Gastrocnemius medialis (tissue), 4 donors: ENCODE measurements around the gene MKNK2. TPM values are rescaled to one million over a fixed set of nuclear protein-coding genes. Genes with fewer than 3 reads are reported as not detected.
A peak's percentile ranks its signal among the peaks of the same experiment; 100 is the strongest.

Experiments
- ATAC-seq, 2 donors: fragments of 150-250 bp; one replicate each; pipeline ENCODE4 v1.9.1; 2016
- DNase-seq, 2 donors: peaks; one replicate each; pipeline ENCODE4 v3.0.0-alpha.2; 2019
- H3K27ac ChIP-seq, 4 donors: fragments of 200-600 bp; sonication (generic); 1 replicate in 1 of 4; 2 replicates in 3 of 4; pipeline ENCODE4 v1.5.1; 2016 to 2018; ENCODE audit warnings: mild to moderate bottlenecking in 2 of 4, moderate library complexity in 1 of 4
- H3K27me3 ChIP-seq, 3 donors: fragments of 200-600 bp; sonication (generic) in 2 of 3; 1 replicate in 1 of 3; 2 replicates in 2 of 3; pipeline versions ENCODE4 v1.5.1 to v1.6.0; 2016 to 2019; ENCODE audit warnings: mild to moderate bottlenecking in 1 of 3, moderate library complexity in 1 of 3
- H3K36me3 ChIP-seq, 2 donors: fragments of 200-600 bp; sonication (generic) in 1 of 2; one replicate each; pipeline ENCODE4 v1.5.1; 2017 to 2018
- H3K4me1 ChIP-seq, 2 donors: fragments of 200-600 bp; sonication (generic) in 1 of 2; one replicate each; pipeline ENCODE4 v1.5.1; 2016 to 2017; ENCODE audit warnings: mild to moderate bottlenecking in 2 of 2
- H3K4me3 ChIP-seq, 4 donors: fragments of 200-600 bp; sonication (generic) in 3 of 4; 1 replicate in 1 of 4; 2 replicates in 3 of 4; pipeline ENCODE4 v1.5.1; 2016 to 2019; ENCODE audit warnings: mild to moderate bottlenecking in 2 of 4
- H3K9me3 ChIP-seq, 3 donors: fragments of 200-600 bp; sonication (generic) in 2 of 3; 1 replicate in 1 of 3; 2 replicates in 2 of 3; pipeline ENCODE4 v1.5.1; 2016 to 2019
- CTCF ChIP-seq, 5 experiments: fragments of 450-650 bp in 3 of 5; fragments of 200-600 bp in 2 of 5; sonication (generic) in 2 of 5; IDR thresholded peaks in 4 of 5; conservative IDR thresholded peaks in 1 of 5; 1 replicate in 4 of 5; 2 replicates in 1 of 5; pipeline ENCODE4 v1.5.1; 2016 to 2019; ENCODE audit warnings: antibody characterized with exemption in 5 of 5, mild to moderate bottlenecking in 3 of 5, moderate library complexity in 3 of 5
- POLR2A ChIP-seq, 2 donors: fragments of 450-650 bp; IDR thresholded peaks; one replicate each; pipeline ENCODE4 v1.6.1; 2017; ENCODE audit warnings: antibody characterized with exemption in 2 of 2, mild to moderate bottlenecking in 2 of 2, moderate library complexity in 2 of 2
- in situ Hi-C, 4 donors: fragments of 200-750 bp; cut with MboI; loops; one replicate each; pipeline versions ENCODE4 v1.15.0 to v1.8.0; 2017; ENCODE audit warnings: low sequenced_read_pairs in 4 of 4
- intact Hi-C: fragments of 100-400 bp; cut with DNase I; formaldehyde crosslinking; loops from one replicate; pipeline ENCODE4 v1.15.1; 2023; ENCODE audit warnings: low total_unique reads
- total RNA-seq, 4 donors: library from RNA; depleted of rRNA; stranded (reverse); fragments of >200 nt; gene quantifications; one replicate each; pipeline versions ENCODE4 v1.1.0 to v1.2.3, GENCODE V29; 2016

Gene MKNK2
- total RNA-seq, 4 donors from 2014 or later, result 1,858 to 2,149 (median 1,965) TPM

- in situ Hi-C loops (no loop called here), intact Hi-C loops (no loop called here)
- no peak for ATAC-seq
- H3K4me3 ChIP-seq, result no peak overlapping the region
- peak overlapping the region; percentile 95 to 100 (median 96) for H3K27ac ChIP-seq
- H3K4me1 ChIP-seq, result peaks cover 40 to 58% of the 10 kb centered on the region in 2 donors
- no peaks in the 10 kb centered on the region for H3K27me3 ChIP-seq
- peak; percentile 23 to 63 for DNase-seq
- H3K9me3 ChIP-seq, result no peaks in the 10 kb centered on the region
- no peak for TF ChIP-seq CTCF (IDR thresholded peaks at IDR 0.05 in 4 of 5, conservative IDR thresholded peaks at IDR 0.05 in 1 of 5)
- peak in 1 of 2 donors; percentile 51 for TF ChIP-seq POLR2A (IDR thresholded peaks at IDR 0.05)
- H3K36me3 ChIP-seq, result no peaks in the 10 kb centered on the region
These were observed 3.7 kb upstream of the MKNK2 start for GRCh38 chr19:2054763-2055162.

- no peak for ATAC-seq
- in situ Hi-C loops, result no loop called here
- Histone ChIP-seq H3K9me3 (no peaks in the 10 kb centered on the region), H3K27ac (peak overlapping the region; percentile 95 to 100 (median 96)), H3K4me1 (peaks cover 36 to 50% of the 10 kb centered on the region in 2 donors), H3K4me3 (no peak overlapping the region), H3K27me3 (no peaks in the 10 kb centered on the region), H3K36me3 (peaks cover 0 to 8% of the 10 kb centered on the region in 2 donors)
- TF ChIP-seq POLR2A (IDR thresholded peaks at IDR 0.05) (peak in 1 of 2 donors; percentile 38), CTCF (IDR thresholded peaks at IDR 0.05 in 4 of 5, conservative IDR thresholded peaks at IDR 0.05 in 1 of 5) (no peak)
- DNase-seq, result peak; percentile 53 to 79
- intact Hi-C loops, result no loop called here
These were observed 2.8 kb upstream of the MKNK2 start for GRCh38 chr19:2053601-2054389.

- DNase-seq (peak; percentile 18 to 49), ATAC-seq (no peak)
- H3K4me1 ChIP-seq, result peaks cover 51 to 56% of the 10 kb centered on the region in 2 donors
- intact Hi-C loops (loop anchor here (1.0 to 2.0 kb wide), 2 partner anchors 7 to 13 kb away; no protein-coding TSS in a partner anchor), in situ Hi-C loops (no loop called here)
- H3K27me3 ChIP-seq, result no peaks in the 10 kb centered on the region
- H3K9me3 ChIP-seq, result no peaks in the 10 kb centered on the region
- H3K36me3 ChIP-seq, result peaks cover 0 to 8% of the 10 kb centered on the region in 2 donors
- TF ChIP-seq POLR2A (IDR thresholded peaks at IDR 0.05), result no peak
- TF ChIP-seq CTCF (IDR thresholded peaks at IDR 0.05 in 4 of 5, conservative IDR thresholded peaks at IDR 0.05 in 1 of 5), result no peak
- peak overlapping the region; percentile 91 to 100 (median 96) for H3K27ac ChIP-seq
- peak overlapping the region; percentile 48 to 91 (median 60) for H3K4me3 ChIP-seq
These were observed 995 bp upstream of the MKNK2 start for GRCh38 chr19:2051773-2052704.

GRCh38 chr19:2050349-2050990 lies 574 bp downstream of the MKNK2 start:
- H3K27ac ChIP-seq, result peak overlapping the region; percentile 96 to 100 (median 100)
- intact Hi-C loops, result loop anchor here (2.0 kb wide), 1 partner anchor 14 kb away; no protein-coding TSS in a partner anchor
- H3K4me1 ChIP-seq, result peaks cover 59 to 61% of the 10 kb centered on the region in 2 donors
- in situ Hi-C loops, result no loop called here
- H3K27me3 ChIP-seq, result no peaks in the 10 kb centered on the region
- H3K36me3 ChIP-seq, result peaks cover 0 to 19% of the 10 kb centered on the region in 2 donors
- TF ChIP-seq CTCF (IDR thresholded peaks at IDR 0.05 in 4 of 5, conservative IDR thresholded peaks at IDR 0.05 in 1 of 5) (no peak), POLR2A (IDR thresholded peaks at IDR 0.05) (peak in 1 of 2 donors; percentile 38)
- peak overlapping the region; percentile 82 to 100 (median 95) for H3K4me3 ChIP-seq
- H3K9me3 ChIP-seq, result no peaks in the 10 kb centered on the region
- ATAC-seq, result peak in 1 of 2 donors; percentile 0
- peak in 1 of 2 donors; percentile 17 for DNase-seq
